HG03565 (cell line): ENCODE measurements around the gene HELT.
"Not testable (repeated sequence)": the region's sequence is repeated elsewhere in the genome, so short reads cannot be mapped to it uniquely, and the experiment has no call there.

Experiments used
- ATAC-seq: cut with Tn5 transposase; IDR thresholded peaks from one replicate; pipeline ENCODE4 v1.9.1; 2021; ENCODE audit warnings: mild to moderate bottlenecking, moderate library complexity; ENCODE audit not compliant: unreplicated experiment

The HELT gene, protein sequence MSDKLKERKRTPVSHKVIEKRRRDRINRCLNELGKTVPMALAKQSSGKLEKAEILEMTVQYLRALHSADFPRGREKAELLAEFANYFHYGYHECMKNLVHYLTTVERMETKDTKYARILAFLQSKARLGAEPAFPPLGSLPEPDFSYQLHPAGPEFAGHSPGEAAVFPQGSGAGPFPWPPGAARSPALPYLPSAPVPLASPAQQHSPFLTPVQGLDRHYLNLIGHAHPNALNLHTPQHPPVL

DNA sequence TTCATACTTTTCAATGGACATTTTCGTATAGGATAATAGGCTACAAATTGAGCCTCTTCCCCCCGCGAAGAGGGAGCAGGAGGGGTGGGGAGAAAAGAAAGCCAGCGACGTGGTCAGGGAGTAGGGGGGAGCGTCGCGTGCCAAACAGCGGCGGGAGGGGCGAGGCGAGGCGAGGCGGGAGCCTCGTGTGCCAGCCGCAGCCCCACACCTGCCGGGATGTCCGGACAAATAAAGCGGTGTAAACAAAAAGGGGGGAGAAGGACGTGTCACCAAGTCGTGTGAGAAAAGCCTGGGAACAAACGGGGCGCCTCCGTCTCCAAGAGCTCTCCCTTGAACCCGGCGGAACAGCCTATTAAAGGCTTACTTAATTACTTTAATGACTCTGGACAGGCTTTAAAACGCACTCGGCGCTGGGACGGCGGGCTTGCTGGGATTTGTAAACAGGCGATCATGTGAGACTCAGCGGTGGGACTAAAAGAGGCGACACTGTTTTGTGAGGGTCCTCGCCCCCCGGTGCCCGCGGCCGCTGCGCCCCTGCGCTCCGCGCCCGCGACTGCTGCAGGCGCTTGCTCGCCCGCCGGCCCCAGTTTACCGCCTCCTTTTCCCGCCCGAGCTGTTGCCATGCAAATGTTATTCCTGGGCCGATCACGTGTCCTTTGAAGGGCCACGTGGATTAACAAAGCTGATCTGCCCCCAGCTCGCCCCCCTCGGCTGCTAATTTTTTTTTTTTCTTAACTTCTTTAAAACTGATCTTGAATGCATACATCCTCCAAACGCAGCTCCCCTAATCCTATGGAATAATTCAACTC lies at the start of gene HELT:
Gene HELT, plus strand, starts transcription at position 527 of the 809 bp plus-strand sequence. CDS start 439 bp downstream, outside the sequence.
- no peak for ATAC-seq

GRCh38 chr4:184968784-184969201 lies 49.5 kb upstream of the HELT start:
- no peak for ATAC-seq

GRCh38 chr4:184969610-184970009 lies 48.7 kb upstream of the HELT start:
- no peak for ATAC-seq

DNA sequence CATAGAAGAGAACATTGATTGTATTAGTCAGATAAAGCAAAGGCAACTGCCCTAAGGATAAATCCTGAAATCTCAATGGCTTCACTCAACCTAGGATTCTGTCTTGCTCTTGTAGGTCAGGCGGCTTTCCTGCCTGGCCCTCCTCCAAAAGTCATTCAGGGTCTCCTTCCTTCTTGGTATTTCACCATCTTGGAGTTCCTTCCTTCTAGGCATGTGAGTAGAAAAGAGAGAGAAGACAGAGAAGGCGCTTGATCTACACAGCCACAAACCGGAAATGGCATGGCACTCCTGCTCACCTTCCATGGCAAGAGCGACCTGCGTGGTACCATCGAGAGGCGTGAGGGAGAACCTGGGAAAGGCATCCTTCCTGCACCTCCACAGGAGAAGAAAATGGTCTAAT lies 45.3 kb upstream of the HELT start:
- ATAC-seq, result no peak

GRCh38 chr4:184976348-184976747 lies 41.9 kb upstream of the HELT start:
- not testable (repeated sequence) for ATAC-seq

DNA sequence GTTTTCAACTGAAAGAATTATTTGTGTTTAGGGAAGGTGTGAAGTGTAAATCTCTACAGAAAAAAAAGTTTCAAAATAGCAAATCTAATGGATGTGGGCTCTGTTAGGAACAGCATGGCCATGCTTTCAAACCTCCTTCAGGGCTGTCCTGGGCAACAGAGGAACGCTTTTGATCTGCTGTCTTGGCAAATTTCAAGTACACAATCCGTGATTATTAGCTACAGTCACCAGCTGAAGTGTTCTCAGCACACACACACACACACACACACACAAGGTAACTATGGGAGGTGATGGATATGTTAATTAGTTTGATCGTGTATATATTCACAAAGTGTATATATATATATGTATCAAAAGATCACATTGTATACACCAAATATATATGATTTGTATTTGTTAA lies 40.5 kb upstream of the HELT start:
- ATAC-seq, result no peak

DNA sequence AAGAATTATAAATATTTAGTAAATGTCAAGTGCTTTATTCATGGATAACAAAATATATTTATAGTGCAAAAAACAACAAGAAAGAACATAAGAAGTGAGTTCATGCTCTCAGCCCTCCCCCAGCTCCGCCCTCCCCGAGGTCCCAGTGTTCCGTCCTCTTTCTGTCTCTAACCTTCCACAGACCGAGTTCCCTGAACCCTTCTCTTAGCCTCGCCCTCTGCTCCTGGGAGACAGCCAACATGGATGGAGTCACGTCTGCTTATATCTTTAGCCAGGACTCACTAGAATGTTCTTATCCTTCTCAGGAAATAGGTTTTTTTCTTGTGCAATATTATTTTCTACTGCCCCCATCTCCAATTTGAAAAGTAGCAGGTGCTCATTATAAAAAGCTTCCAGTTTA lies 40.1 kb upstream of the HELT start:
- ATAC-seq, result no peak

GRCh38 chr4:184979461-184980124 lies 38.7 kb upstream of the HELT start:
- no peak for ATAC-seq

DNA sequence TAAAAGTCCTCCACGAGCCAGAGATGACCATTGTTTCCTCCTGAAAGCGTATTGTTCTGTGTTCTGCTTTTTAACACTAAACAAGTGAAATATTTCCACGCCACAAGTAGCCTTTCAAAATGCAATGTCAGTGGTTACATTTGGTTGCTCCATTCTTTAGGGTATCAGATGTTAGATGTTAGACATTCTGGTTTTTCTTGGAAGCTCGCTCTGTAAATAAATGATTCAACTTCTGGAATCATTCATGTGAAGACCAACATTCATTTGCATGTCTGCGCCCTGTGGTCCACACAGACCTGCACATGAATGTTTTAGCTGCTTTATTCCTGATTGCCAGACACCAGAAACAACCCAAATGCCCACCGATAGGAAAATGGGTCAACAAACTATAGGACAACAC lies 38.0 kb upstream of the HELT start:
- no peak for ATAC-seq

DNA sequence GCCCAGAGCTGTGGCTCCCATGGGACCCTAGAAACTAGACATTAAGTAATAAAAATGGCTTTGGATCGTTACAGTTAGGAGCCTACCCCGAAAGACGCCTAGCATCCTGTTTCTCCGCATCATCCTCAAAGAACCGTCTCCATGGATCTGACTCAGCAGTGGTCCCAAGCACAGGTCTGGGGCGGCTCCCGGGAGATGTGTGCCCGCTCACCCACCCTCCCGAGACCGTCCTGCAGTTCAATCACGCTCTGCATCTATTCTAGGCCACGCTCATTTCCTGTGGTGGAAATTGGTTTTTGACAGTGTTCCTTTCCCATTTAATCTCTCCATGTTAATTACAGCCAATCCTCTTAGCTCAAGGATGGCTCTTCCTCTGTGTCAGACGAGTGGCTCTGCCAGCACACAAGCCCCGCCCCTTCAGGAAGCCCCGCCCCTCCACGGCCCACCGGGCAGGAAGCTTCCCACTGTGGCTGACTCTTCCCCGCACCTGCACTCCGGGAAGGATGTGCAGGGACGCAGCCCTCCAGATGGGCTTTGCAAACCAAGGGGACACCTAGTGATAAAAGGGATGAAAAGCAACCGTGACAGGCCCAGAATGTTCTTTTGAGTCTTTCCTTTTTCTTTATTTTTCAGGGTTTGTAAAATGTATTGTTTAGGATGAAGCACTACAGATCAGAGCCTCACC lies 34.5 kb upstream of the HELT start:
- ATAC-seq, result no peak

GRCh38 chr4:184987493-184988031 lies 30.7 kb upstream of the HELT start:
- ATAC-seq, result no peak

DNA sequence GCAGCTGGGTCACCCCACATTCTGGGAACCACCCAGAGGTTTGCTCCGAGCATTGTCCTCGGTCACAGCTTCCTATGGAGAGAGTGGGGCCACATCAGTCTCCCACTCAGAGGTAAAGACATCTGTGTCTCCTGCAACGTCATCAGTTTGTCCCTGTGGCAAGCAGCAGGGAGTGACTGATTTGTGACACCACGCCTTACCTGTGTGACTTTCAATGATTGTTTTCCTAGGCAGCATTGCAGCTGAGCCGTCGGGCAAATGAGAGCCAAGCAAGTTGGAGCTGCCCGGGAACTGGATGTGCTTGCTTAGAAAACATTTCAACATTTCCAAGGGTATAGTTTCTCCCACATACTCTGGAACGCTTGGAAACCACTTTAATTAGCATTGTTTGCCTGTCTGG lies 29.7 kb upstream of the HELT start:
- ATAC-seq, result no peak

- ATAC-seq, result not testable (repeated sequence)
These were observed 29.0 kb upstream of the HELT start for GRCh38 chr4:184989283-184989682.

DNA sequence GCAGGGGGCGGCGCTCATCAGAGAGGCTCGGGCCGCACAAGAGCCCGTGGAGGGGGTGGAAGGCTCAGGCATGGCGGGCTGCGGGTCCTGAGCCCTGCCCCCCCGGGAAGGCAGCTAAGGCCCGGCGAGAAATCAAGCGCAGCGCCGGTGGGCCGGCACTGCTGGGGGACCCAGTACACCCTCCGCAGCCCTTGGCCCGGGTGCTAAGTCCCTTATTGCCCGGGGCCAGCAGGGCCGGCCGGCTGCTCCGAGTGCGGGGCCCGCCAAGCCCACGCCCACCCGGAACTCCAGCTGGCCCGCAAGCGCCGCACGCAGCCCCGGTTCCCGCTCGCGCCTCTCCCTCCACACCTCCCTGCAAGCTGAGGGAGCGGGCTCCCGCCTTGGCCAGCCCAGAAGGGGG lies 28.2 kb upstream of the HELT start:
- ATAC-seq, result not testable (repeated sequence)

DNA sequence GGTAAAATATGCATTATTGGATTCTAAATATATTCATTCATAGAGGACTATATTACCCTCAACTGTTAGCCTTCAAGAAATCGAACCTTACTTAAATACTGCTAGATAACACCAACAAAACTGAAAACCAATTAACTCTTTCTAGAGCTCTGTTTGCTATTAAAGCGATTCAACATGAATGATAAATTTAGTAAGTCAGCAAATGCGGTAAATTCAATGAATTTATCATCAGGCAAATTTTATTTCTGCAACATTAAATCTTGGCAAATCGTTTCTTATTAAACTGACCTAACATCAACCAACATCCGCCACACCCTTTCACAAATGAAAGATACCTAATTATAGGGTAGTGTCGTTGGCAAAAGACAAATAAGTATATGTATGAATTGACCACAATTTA lies 26.4 kb upstream of the HELT start:
- no peak for ATAC-seq

DNA sequence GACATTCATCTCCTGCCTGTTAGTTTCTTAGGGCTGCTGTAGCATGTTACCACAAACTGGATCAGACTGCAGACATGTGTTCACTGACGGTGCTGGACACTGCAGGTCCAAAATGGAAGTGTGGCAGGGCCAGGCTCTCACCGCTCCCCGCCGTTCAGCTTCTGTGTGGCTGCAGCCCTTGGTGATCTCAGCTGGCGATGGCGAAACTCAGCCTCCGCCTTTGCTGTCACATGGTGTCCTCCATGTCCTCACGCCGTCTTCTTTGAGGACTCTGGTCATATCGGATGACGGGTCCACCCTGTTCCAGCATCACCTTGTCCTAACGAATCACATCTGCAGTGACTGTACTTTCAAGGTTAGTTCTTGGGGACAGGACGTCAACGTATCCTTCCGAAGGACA lies 25.9 kb upstream of the HELT start:
- ATAC-seq, result no peak

DNA sequence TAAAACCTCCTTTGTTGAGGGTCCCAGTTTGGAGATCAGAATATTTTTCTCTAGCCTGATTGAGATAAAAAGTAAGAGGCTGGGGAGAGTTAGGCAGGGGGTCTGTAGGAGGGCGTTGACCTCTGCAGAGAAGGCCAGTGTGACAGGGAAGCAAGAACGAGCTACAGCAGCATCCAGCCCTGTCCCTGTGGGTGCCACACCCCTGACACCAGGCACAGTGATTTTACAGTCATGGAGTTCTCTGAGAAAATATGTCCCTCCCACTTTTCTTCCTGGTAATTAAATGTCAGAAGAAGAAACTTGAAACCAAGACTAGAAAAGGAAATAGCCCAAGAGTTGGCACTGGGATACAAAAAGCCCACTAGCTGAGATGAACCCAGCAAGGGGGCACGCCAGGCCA lies 25.0 kb upstream of the HELT start:
- no peak for ATAC-seq

- ATAC-seq, result no peak
These were observed 24.2 kb upstream of the HELT start for GRCh38 chr4:184994010-184994622.

- ATAC-seq, result no peak
These were observed 23.7 kb upstream of the HELT start for GRCh38 chr4:184994623-184995010.

GRCh38 chr4:184997656-184998055 lies 20.6 kb upstream of the HELT start:
- ATAC-seq, result not testable (repeated sequence)

DNA sequence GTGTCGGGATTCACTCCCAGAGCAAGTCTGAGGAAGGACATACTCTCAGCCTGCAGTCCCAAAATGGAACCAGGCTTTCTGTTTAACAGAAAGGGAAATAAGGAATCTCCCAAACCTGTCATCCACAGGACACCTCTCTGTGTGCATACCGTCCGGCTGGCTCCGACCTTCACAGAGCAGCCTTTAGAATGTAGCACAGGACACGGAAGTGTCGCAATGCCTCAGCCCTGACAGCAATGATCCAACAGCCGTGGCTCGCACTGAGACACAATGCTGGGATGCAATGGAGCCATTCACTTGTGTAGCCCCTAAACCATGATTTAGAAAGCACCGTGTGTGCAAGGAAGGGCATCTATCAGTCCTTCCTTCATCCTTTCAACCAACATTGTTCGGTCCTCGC lies 15.5 kb upstream of the HELT start:
- no peak for ATAC-seq
